Activated T-cell treated with anti-CD3 and anti-CD28 coated beads, Interleukin-2, amount 50 U/mL, for 4 hours (primary cell): Measurements from ENCODE around the gene REEP6. TPM values are rescaled to one million over a fixed set of nuclear protein-coding genes. Genes with fewer than 3 reads are reported as not detected.

Experiments used
- ATAC-seq, 2 donors: fragments of 200-7000 bp; cut with Tn5 transposase; one replicate each; pipeline ENCODE4 v1.10.0; 2021
- DNase-seq: peaks from one replicate; pipeline ENCODE4 v3.0.0-alpha.2; 2020
- H3K27me3 Mint-ChIP-seq: one replicate; pipeline ENCODE4 v1.8.0; 2021; ENCODE audit warnings: low read depth, mixed read lengths
- H3K36me3 Mint-ChIP-seq: one replicate; pipeline ENCODE4 v1.8.0; 2022; ENCODE audit warnings: mixed read lengths; ENCODE audit not compliant: insufficient read depth
- H3K4me1 Mint-ChIP-seq: one replicate; pipeline ENCODE4 v1.8.0; 2021; ENCODE audit warnings: low read depth, mixed read lengths
- H3K4me3 Mint-ChIP-seq: one replicate; pipeline ENCODE4 v1.8.0; 2021; ENCODE audit warnings: mild to moderate bottlenecking, moderate library complexity, mixed read lengths
- H3K9me3 Mint-ChIP-seq: one replicate; pipeline ENCODE4 v1.8.0; 2021; ENCODE audit warnings: mixed read lengths
- total RNA-seq, 3 donors: library from RNA; stranded (reverse); gene quantifications; one replicate each; pipeline ENCODE4 v1.2.1, GENCODE V29; 2021

The REEP6 gene
- total RNA-seq, 3 donors from 2014 or later, result 1.8 to 3.4 (median 1.9) TPM

- Mint-ChIP-seq H3K4me3 (no peak overlapping the region), H3K36me3 (no peaks in the 10 kb centered on the region), H3K27me3 (peaks cover 11% of the 10 kb centered on the region), H3K9me3 (no peaks in the 10 kb centered on the region), H3K4me1 (peaks cover 5% of the 10 kb centered on the region)
- no peak for DNase-seq
- no peak for ATAC-seq
These were observed 24.3 kb upstream of the REEP6 start for GRCh38 chr19:1466461-1467214.

- Mint-ChIP-seq H3K9me3 (no peaks in the 10 kb centered on the region), H3K36me3 (no peaks in the 10 kb centered on the region), H3K4me1 (peaks cover 5% of the 10 kb centered on the region), H3K27me3 (peaks cover 11% of the 10 kb centered on the region), H3K4me3 (no peak overlapping the region)
- DNase-seq (no peak), ATAC-seq (no peak)
These were observed 23.8 kb upstream of the REEP6 start for GRCh38 chr19:1467215-1467489.

- H3K36me3 Mint-ChIP-seq, result no peaks in the 10 kb centered on the region
- H3K4me1 Mint-ChIP-seq, result peaks cover 5% of the 10 kb centered on the region
- no peak overlapping the region for H3K4me3 Mint-ChIP-seq
- peaks cover 11% of the 10 kb centered on the region for H3K27me3 Mint-ChIP-seq
- DNase-seq (no peak), ATAC-seq (no peak)
- no peaks in the 10 kb centered on the region for H3K9me3 Mint-ChIP-seq
These were observed 23.3 kb upstream of the REEP6 start for GRCh38 chr19:1467490-1468273.

GRCh38 chr19:1468274-1468820 lies 22.6 kb upstream of the REEP6 start:
- Mint-ChIP-seq H3K9me3 (no peaks in the 10 kb centered on the region), H3K36me3 (no peaks in the 10 kb centered on the region), H3K4me1 (peaks cover 8% of the 10 kb centered on the region), H3K27me3 (peaks cover 13% of the 10 kb centered on the region), H3K4me3 (peak overlapping the region; percentile 29)
- DNase-seq (no peak), ATAC-seq (no peak)

GRCh38 chr19:1468821-1469254 lies 22.1 kb upstream of the REEP6 start:
- no peaks in the 10 kb centered on the region for H3K36me3 Mint-ChIP-seq
- DNase-seq (no peak), ATAC-seq (peak; percentile 14 to 26)
- no peaks in the 10 kb centered on the region for H3K9me3 Mint-ChIP-seq
- no peak overlapping the region for H3K4me3 Mint-ChIP-seq
- peaks cover 8% of the 10 kb centered on the region for H3K4me1 Mint-ChIP-seq
- peaks cover 13% of the 10 kb centered on the region for H3K27me3 Mint-ChIP-seq

GRCh38 chr19:1469255-1470054 lies 21.5 kb upstream of the REEP6 start:
- Mint-ChIP-seq H3K4me3 (no peak overlapping the region), H3K36me3 (no peaks in the 10 kb centered on the region), H3K4me1 (peaks cover 8% of the 10 kb centered on the region), H3K9me3 (no peaks in the 10 kb centered on the region), H3K27me3 (peaks cover 11% of the 10 kb centered on the region)
- ATAC-seq (peak; percentile 21 to 32), DNase-seq (no peak)

- no peaks in the 10 kb centered on the region for H3K9me3 Mint-ChIP-seq
- ATAC-seq (peak in 1 of 2 donors; percentile 1), DNase-seq (no peak)
- H3K36me3 Mint-ChIP-seq, result no peaks in the 10 kb centered on the region
- H3K27me3 Mint-ChIP-seq, result peaks cover 8% of the 10 kb centered on the region
- H3K4me1 Mint-ChIP-seq, result peaks cover 8% of the 10 kb centered on the region
- H3K4me3 Mint-ChIP-seq, result peak overlapping the region; percentile 67
These were observed 21.0 kb upstream of the REEP6 start for GRCh38 chr19:1470055-1470304.

GRCh38 chr19:1470305-1471009 lies 20.5 kb upstream of the REEP6 start:
- Mint-ChIP-seq H3K4me3 (peak overlapping the region; percentile 67), H3K9me3 (no peaks in the 10 kb centered on the region), H3K36me3 (no peaks in the 10 kb centered on the region), H3K27me3 (peaks cover 8% of the 10 kb centered on the region), H3K4me1 (peaks cover 8% of the 10 kb centered on the region)
- DNase-seq, result peak; percentile 70
- ATAC-seq, result peak; percentile 58 to 63

GRCh38 chr19:1471010-1471514 lies 19.9 kb upstream of the REEP6 start:
- peaks cover 8% of the 10 kb centered on the region for H3K27me3 Mint-ChIP-seq
- no peaks in the 10 kb centered on the region for H3K9me3 Mint-ChIP-seq
- peak; percentile 23 to 36 for ATAC-seq
- H3K36me3 Mint-ChIP-seq, result no peaks in the 10 kb centered on the region
- H3K4me3 Mint-ChIP-seq, result peak overlapping the region; percentile 53
- no peak for DNase-seq
- H3K4me1 Mint-ChIP-seq, result peaks cover 8% of the 10 kb centered on the region

GRCh38 chr19:1471515-1472160 lies 19.3 kb upstream of the REEP6 start:
- H3K36me3 Mint-ChIP-seq, result no peaks in the 10 kb centered on the region
- H3K9me3 Mint-ChIP-seq, result no peaks in the 10 kb centered on the region
- peaks cover 7% of the 10 kb centered on the region for H3K27me3 Mint-ChIP-seq
- H3K4me1 Mint-ChIP-seq, result peaks cover 10% of the 10 kb centered on the region
- DNase-seq (no peak), ATAC-seq (no peak)
- peak overlapping the region; percentile 53 for H3K4me3 Mint-ChIP-seq

GRCh38 chr19:1472231-1473084 lies 18.5 kb upstream of the REEP6 start:
- H3K9me3 Mint-ChIP-seq, result no peaks in the 10 kb centered on the region
- ATAC-seq, result no peak
- peaks cover 4% of the 10 kb centered on the region for H3K27me3 Mint-ChIP-seq
- peaks cover 13% of the 10 kb centered on the region for H3K4me1 Mint-ChIP-seq
- H3K36me3 Mint-ChIP-seq, result peaks cover 2% of the 10 kb centered on the region
- no peak overlapping the region for H3K4me3 Mint-ChIP-seq
- no peak for DNase-seq

- Mint-ChIP-seq H3K4me1 (peaks cover 15% of the 10 kb centered on the region), H3K9me3 (no peaks in the 10 kb centered on the region), H3K27me3 (peaks cover 3% of the 10 kb centered on the region), H3K36me3 (peaks cover 2% of the 10 kb centered on the region), H3K4me3 (no peak overlapping the region)
- ATAC-seq (no peak), DNase-seq (no peak)
These were observed 17.7 kb upstream of the REEP6 start for GRCh38 chr19:1473085-1473851.
